ENCODE data around the gene ADI1.

Gene ADI1

DNA sequence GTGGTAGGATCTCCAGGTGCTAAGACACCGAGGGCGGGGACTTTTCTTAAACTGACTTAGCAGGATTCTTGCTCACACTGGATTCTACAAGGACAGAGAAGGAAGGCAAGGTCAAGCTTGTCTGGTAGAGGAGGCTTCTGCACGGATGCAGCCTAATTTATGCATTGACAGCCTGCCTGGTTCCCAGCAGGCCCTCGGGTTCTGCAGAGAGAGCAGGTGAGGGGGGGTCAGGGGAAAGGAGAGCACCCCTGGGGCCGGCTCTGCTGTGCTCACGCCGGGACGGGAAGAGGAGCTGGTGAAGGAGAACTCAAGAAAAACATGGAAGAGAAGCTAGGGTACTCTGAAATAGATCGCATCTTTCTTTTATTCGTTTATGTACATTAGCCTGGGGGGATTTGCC, 46.4 kb downstream of the ADI1 start:
- Histone ChIP-seq H3K9ac (ENCODE audit: low read length) (no peak overlapping the region), H3K4me1 (ENCODE audit: low read length) (no peaks in the 10 kb centered on the region), H3K9me3 (ENCODE audit: insufficient read depth, low read length) (no peaks in the 10 kb centered on the region), H3K27ac (ENCODE audit: low read length) (no peak overlapping the region), H3K27me3 (ENCODE audit: low read depth, low read length) (no peaks in the 10 kb centered on the region), H3K79me2 (ENCODE audit: low read length) (no peaks in the 10 kb centered on the region), H2AFZ (ENCODE audit: low read depth, low read length) (no peak overlapping the region), H3K36me3 (replicated peaks; ENCODE audit: low read depth, low read length) (peaks cover 11% of the 10 kb centered on the region), H3K4me3 (ENCODE audit: low read length) (no peak overlapping the region), H3K4me2 (ENCODE audit: low read length) (no peak overlapping the region), H4K20me1 (ENCODE audit: insufficient read depth, low read length) (no peaks in the 10 kb centered on the region)
- TF ChIP-seq EZH2phosphoT487 (IDR thresholded peaks at IDR 0.05; ENCODE audit: low read depth) = no peak
- TF ChIP-seq, protein P1, sequence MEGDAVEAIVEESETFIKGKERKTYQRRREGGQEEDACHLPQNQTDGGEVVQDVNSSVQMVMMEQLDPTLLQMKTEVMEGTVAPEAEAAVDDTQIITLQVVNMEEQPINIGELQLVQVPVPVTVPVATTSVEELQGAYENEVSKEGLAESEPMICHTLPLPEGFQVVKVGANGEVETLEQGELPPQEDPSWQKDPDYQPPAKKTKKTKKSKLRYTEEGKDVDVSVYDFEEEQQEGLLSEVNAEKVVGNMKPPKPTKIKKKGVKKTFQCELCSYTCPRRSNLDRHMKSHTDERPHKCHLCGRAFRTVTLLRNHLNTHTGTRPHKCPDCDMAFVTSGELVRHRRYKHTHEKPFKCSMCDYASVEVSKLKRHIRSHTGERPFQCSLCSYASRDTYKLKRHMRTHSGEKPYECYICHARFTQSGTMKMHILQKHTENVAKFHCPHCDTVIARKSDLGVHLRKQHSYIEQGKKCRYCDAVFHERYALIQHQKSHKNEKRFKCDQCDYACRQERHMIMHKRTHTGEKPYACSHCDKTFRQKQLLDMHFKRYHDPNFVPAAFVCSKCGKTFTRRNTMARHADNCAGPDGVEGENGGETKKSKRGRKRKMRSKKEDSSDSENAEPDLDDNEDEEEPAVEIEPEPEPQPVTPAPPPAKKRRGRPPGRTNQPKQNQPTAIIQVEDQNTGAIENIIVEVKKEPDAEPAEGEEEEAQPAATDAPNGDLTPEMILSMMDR (IDR thresholded peaks at IDR 0.05; ENCODE audit: low read depth, low read length) = no peak

DNA sequence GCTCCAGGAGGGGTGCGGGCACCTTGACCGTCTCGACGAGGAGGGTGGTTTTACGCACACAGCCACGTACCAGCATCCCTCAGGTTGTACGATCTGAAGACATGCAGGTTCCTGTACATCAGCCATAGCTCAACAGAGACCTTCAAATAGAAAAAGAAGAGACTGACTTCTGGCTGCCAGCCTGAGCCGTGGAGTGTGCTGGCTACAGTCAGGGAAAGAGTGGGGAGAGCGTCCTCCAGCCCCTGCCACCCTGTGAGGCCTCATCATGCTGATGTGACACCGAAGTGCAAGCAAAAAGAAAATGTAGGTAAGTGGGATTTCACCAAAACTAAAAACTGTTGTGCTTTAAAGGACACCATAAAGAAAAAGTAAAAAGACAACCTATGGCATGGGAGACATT, 47.0 kb downstream of the ADI1 start:
- Histone ChIP-seq H3K4me3 (ENCODE audit: low read length) (no peak overlapping the region), H4K20me1 (ENCODE audit: insufficient read depth, low read length) (no peaks in the 10 kb centered on the region), H3K36me3 (replicated peaks; ENCODE audit: low read depth, low read length) (peaks cover 10% of the 10 kb centered on the region), H2AFZ (ENCODE audit: low read depth, low read length) (no peak overlapping the region), H3K9me3 (ENCODE audit: insufficient read depth, low read length) (no peaks in the 10 kb centered on the region), H3K79me2 (ENCODE audit: low read length) (no peaks in the 10 kb centered on the region), H3K27ac (ENCODE audit: low read length) (no peak overlapping the region), H3K4me2 (ENCODE audit: low read length) (no peak overlapping the region), H3K27me3 (ENCODE audit: low read depth, low read length) (no peaks in the 10 kb centered on the region), H3K4me1 (ENCODE audit: low read length) (no peaks in the 10 kb centered on the region), H3K9ac (ENCODE audit: low read length) (no peak overlapping the region)
- TF ChIP-seq, protein P1 (IDR thresholded peaks at IDR 0.05; ENCODE audit: low read depth, low read length) = no peak
- TF ChIP-seq EZH2phosphoT487 (IDR thresholded peaks at IDR 0.05; ENCODE audit: low read depth) = no peak

DNA sequence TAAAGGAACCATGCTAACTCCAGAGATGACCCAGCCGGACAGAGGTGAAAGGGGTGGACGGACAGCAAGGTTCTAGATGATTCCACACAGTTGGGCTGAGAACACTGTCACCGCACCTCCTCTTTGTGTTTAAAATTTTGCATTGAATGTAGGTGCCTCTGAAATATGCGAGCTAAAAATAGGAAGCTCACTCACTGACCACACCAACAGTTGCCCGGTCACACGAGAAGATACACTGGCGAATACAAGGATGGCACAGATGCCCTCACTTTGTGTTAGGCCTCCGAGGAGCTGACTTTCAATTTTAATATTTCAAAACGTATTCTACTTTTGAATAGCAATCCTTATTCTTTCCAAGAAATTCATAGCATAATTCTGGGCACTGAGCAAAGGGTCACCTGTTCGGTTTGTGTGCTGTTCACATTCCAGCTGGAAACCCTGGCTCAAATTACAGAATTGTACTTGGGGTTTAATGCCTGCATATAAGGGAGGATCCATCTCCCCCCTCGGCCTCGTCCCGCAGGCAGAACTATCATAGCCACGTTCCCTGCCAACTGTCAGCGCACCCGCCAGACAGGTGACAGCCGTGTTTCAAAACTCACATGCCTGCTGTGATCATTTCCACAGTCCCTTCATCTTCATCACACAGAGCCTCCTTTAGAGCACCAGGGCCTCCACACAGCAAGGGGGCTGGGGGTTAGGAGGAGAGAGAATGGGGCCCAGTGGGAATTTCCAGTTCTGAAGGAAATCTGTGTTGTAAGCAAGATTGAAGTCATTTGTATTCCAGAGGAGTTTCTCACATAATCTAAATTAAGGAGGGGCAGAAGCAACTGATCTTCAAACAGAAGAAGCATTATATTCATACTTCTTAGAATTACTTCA, 48.2 kb downstream of the ADI1 start:
- H3K9me3 ChIP-seq (ENCODE audit: insufficient read depth, low read length) = no peaks in the 10 kb centered on the region
- H3K36me3 ChIP-seq (replicated peaks; ENCODE audit: low read depth, low read length) = peaks cover 16% of the 10 kb centered on the region
- H3K4me2 ChIP-seq (ENCODE audit: low read length) = no peak overlapping the region
- H4K20me1 ChIP-seq (ENCODE audit: insufficient read depth, low read length) = no peaks in the 10 kb centered on the region
- no peak overlapping the region for H3K4me3 ChIP-seq (ENCODE audit: low read length)
- no peak overlapping the region for H3K9ac ChIP-seq (ENCODE audit: low read length)
- H3K27ac ChIP-seq (ENCODE audit: low read length) = no peak overlapping the region
- H2AFZ ChIP-seq (ENCODE audit: low read depth, low read length) = no peak overlapping the region
- H3K27me3 ChIP-seq (ENCODE audit: low read depth, low read length) = no peaks in the 10 kb centered on the region
- H3K4me1 ChIP-seq (ENCODE audit: low read length) = no peaks in the 10 kb centered on the region
- no peak for TF ChIP-seq EZH2phosphoT487 (IDR thresholded peaks at IDR 0.05; ENCODE audit: low read depth)
- TF ChIP-seq, protein P1 (IDR thresholded peaks at IDR 0.05; ENCODE audit: low read depth, low read length) = no peak
- no peaks in the 10 kb centered on the region for H3K79me2 ChIP-seq (ENCODE audit: low read length)

DNA sequence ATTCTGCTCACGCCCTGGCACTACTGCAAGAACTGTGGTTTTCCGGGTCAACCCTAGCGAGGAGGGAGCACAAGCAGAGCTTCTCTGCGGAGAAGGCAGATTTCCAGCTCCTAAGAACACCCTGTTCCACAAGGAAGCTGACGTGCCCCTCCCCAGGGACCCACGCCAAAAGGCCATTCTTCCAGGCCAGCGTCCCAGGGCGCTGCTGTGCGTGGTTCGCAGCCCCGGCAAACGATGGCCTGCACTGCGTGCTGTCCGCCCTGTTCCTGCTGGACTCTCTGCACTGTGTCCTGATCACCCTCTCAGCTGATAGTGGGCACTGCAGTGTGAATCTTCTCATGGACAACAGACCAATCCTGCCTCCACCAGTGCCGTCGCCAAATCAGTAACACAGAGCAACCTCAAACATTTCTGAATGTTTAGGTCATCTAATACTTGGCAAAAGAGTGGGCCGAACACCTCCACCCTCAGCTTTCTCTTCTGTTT, 49.1 kb downstream of the ADI1 start:
- Histone ChIP-seq H3K79me2 (ENCODE audit: low read length) (no peaks in the 10 kb centered on the region), H3K27me3 (ENCODE audit: low read depth, low read length) (no peaks in the 10 kb centered on the region), H3K4me3 (ENCODE audit: low read length) (no peak overlapping the region), H3K4me1 (ENCODE audit: low read length) (no peaks in the 10 kb centered on the region), H3K9ac (ENCODE audit: low read length) (no peak overlapping the region), H3K9me3 (ENCODE audit: insufficient read depth, low read length) (no peaks in the 10 kb centered on the region), H3K27ac (ENCODE audit: low read length) (no peak overlapping the region), H2AFZ (ENCODE audit: low read depth, low read length) (no peak overlapping the region), H3K36me3 (replicated peaks; ENCODE audit: low read depth, low read length) (peaks cover 13% of the 10 kb centered on the region), H3K4me2 (ENCODE audit: low read length) (no peak overlapping the region), H4K20me1 (ENCODE audit: insufficient read depth, low read length) (no peaks in the 10 kb centered on the region)
- TF ChIP-seq, protein P1 (IDR thresholded peaks at IDR 0.05; ENCODE audit: low read depth, low read length) = no peak
- TF ChIP-seq EZH2phosphoT487 (IDR thresholded peaks at IDR 0.05; ENCODE audit: low read depth) = no peak
